Astrocyte of the spinal cord (primary cell): Measurements from ENCODE around the gene GPC4.

Source experiments
- DNase-seq: peaks from one replicate; pipeline ENCODE4 v3.0.0; 2011; ENCODE audit warnings: low read depth, low spot score
- H3K4me3 ChIP-seq: 2 replicates; pipeline ENCODE4 v1.5.1; 2011; ENCODE audit warnings: low read depth, mild to moderate bottlenecking, low read length, moderate library complexity
- in situ Hi-C: cut with HindIII; loops from 2 replicates; pipeline ENCODE4 v1.10.0; 2017; ENCODE audit warnings: low sequenced_read_pairs
- TF ChIP-seq, protein P1 (sequence below): IDR thresholded peaks from 2 replicates; pipeline ENCODE4 v1.5.1; 2012; ENCODE audit warnings: low read depth, mild to moderate bottlenecking, low read length, inconsistent platforms

The GPC4 gene

DNA sequence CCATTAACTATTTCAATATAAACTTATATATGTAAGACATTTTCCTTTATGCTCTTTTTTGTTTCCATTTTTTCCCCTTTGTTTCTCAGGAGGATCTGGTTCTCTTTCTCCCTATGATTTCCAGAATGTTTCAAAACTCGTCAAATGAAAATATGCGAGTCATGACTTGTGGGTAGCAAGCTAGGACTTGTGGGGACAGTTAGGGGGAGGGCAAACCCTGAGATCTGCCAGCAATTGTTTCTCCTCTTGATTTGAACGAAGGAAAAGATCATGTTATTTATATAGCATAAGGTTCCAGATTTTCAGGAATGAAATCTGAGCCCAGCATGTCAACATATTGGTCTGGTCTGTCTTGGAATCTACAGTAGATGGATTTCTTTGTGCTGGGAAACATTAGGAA lies 28.9 kb upstream of the GPC4 start:
- no peak overlapping the region for H3K4me3 ChIP-seq
- peak; percentile 8 for DNase-seq
- TF ChIP-seq, protein P1, sequence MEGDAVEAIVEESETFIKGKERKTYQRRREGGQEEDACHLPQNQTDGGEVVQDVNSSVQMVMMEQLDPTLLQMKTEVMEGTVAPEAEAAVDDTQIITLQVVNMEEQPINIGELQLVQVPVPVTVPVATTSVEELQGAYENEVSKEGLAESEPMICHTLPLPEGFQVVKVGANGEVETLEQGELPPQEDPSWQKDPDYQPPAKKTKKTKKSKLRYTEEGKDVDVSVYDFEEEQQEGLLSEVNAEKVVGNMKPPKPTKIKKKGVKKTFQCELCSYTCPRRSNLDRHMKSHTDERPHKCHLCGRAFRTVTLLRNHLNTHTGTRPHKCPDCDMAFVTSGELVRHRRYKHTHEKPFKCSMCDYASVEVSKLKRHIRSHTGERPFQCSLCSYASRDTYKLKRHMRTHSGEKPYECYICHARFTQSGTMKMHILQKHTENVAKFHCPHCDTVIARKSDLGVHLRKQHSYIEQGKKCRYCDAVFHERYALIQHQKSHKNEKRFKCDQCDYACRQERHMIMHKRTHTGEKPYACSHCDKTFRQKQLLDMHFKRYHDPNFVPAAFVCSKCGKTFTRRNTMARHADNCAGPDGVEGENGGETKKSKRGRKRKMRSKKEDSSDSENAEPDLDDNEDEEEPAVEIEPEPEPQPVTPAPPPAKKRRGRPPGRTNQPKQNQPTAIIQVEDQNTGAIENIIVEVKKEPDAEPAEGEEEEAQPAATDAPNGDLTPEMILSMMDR, result no peak
- in situ Hi-C loops, result no loop called here

DNA sequence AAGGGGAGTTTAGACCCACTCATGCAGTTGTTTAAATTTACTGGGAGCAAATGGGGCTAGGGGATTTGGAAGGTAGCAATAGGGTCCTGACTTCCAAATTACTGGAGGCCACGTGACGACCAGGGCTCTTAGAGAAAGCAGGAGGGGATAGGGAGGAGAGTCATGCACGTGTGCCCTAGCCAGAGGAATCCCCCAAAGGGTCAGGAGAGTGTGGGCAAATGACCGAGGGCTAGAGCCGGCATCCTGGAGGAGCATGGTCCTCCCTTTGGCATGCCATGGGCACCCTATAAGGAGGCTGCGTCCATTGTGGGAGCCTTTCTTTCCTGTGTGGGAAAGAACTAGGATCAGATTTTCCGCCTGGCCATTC lies 25.5 kb upstream of the GPC4 start:
- DNase-seq, result no peak
- H3K4me3 ChIP-seq, result no peak overlapping the region
- in situ Hi-C loops, result no loop called here
- TF ChIP-seq, protein P1, result no peak

DNA sequence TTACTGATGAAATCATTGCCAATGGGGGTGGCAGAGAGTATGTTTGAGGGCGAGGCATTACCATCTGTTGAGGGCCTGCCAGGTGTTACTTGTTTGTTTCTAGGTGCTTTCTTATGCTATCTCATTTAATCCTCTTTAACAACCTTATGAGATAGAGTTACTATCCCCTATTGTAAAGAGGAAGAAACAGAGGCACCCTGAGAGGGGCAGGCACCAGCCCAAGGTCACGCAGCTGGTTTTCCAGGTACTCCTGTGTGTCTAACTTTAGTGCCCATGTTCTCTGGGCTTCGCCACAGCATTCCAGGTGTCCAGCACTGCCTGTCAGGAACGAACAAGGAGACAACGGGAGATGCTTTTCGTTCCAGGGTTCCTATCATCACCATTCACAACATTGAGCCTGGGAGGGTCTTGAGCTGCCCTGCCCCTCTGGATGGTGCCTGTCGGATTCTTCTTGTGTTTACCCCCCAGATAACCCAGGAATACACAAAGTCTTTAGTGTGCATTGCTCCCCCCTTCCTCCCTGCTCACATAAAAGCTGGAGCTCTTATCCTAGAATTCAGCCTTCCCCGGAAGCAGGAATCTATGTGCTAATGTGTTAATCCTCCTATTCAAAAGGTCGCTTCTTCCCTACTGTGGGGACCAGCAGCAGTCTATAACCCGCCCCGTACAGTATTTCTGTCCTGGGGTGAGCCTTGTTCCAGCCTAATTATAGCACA lies 24.9 kb upstream of the GPC4 start:
- no peak overlapping the region for H3K4me3 ChIP-seq
- TF ChIP-seq, protein P1, result no peak
- no peak for DNase-seq
- in situ Hi-C loops, result no loop called here

DNA sequence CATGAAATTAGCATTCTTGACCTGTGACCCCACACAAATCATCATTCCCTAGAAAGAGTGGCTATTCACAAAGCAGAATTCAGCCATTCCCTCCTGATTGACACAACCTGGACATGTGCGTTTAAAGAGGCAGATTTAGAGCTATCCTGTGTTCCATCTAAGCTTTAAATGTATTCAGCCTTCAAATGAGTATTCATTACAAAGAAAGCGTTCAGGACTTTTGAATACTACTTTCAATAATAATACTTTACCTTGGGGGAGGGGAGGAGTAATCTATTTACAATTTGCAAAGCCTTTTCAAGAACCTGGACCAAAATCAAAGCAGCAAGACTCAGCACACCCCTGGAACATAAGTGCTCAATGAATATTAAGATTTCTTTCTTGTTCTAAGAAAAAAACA lies 22.5 kb upstream of the GPC4 start:
- DNase-seq, result no peak
- no peak overlapping the region for H3K4me3 ChIP-seq
- in situ Hi-C loops, result no loop called here
- TF ChIP-seq, protein P1, result no peak

DNA sequence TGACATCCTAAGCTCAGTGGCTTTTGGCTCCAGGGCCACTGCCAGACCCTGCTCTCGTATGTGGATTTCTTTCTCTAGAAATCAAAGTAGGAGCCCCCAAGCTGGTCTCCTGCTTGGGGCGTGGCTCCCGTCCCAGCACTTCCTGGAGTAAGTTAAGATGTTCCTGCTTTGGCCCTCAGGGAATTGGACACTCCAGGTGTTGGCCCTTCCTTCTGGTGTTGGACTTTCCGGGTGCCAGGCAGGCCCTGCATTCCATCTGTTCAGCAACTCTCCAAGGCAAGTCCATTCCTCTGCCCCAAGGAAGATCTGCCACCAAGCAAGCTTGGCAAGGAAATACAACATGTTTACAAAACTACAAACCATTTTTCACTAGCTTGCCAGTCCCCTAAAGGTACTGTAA lies 22.1 kb upstream of the GPC4 start:
- no peak for DNase-seq
- in situ Hi-C loops, result no loop called here
- TF ChIP-seq, protein P1, result no peak
- no peak overlapping the region for H3K4me3 ChIP-seq

DNA sequence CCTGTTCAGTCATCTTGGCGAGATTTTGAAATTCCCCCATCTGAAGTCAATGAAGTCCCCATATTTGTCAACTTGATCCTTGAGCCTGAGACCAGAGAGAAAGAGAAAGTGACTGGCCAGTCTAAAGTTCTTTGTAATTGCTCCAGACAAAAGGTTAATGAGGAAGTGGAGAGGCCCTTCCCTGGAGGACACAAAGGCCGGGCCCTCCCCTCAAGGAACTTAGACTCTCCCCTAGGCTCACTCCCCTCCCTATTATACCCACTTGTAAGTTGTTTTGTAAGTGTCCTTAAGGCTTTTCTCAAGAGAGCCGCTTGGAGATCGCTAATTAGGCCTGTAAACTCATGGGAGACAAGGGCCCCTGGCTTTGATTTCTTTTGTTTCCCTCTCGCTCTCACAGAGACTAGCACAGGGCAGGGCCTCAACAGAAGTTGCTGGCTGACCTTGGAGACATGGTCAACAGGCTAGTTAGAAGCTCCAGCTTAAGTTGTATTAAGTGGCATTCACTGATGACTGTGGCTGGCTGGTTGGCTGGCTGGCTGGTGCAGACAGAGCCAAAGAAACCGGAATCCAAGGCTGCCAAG lies 20.3 kb upstream of the GPC4 start:
- in situ Hi-C loops, result no loop called here
- DNase-seq, result no peak
- TF ChIP-seq, protein P1, result no peak
- H3K4me3 ChIP-seq, result no peak overlapping the region
